Ovary (tissue), 9 donors: ENCODE data around the gene RNPEP. TPM values are rescaled to one million over a fixed set of nuclear protein-coding genes. Genes with fewer than 3 reads are reported as not detected.

Experiments used
- DNase-seq, 5 donors: peaks; one replicate each; pipeline ENCODE4 v3.0.0-alpha.2; 2019 to 2020
- H3K27ac ChIP-seq, 2 donors: fragments of 200-600 bp; one replicate each; pipeline versions ENCODE4 v1.5.1 to v1.8.0; 2019 to 2022
- H3K27me3 ChIP-seq: fragments of 200-600 bp; one replicate; pipeline ENCODE4 v1.8.0; 2022
- H3K36me3 ChIP-seq: fragments of 200-600 bp; sonication (generic); one replicate; pipeline ENCODE4 v1.5.1; 2019
- H3K4me1 ChIP-seq: one replicate; pipeline ENCODE4 v1.8.1; 2013; ENCODE audit warnings: mild to moderate bottlenecking, moderate library complexity; ENCODE audit not compliant: insufficient read depth
- H3K4me3 ChIP-seq: fragments of 200-600 bp; sonication (generic); one replicate; pipeline ENCODE4 v1.5.1; 2017
- H3K9me3 ChIP-seq, 2 donors: fragments of 200-600 bp in 1 of 2; sonication (generic) in 1 of 2; one replicate each; pipeline versions ENCODE4 v1.5.1 to v1.8.1; 2013 to 2019; ENCODE audit warnings: mild to moderate bottlenecking in 1 of 2, moderate library complexity in 1 of 2
- CTCF ChIP-seq, 3 donors: fragments of 450-650 bp in 2 of 3; fragments of 200-600 bp in 1 of 3; IDR thresholded peaks; one replicate each; pipeline versions ENCODE4 v1.5.1 to v1.8.0; 2016 to 2022; ENCODE audit warnings: antibody characterized with exemption in 3 of 3, mild to moderate bottlenecking in 1 of 3
- EP300 ChIP-seq: sonication (generic); formaldehyde crosslinking; IDR thresholded peaks from one replicate; pipeline ENCODE4 v1.6.1; 2017; ENCODE audit warnings: antibody characterized with exemption
- POLR2A ChIP-seq: fragments of 450-650 bp; IDR thresholded peaks from one replicate; pipeline ENCODE4 v1.6.1; 2017; ENCODE audit warnings: antibody characterized with exemption, mild to moderate bottlenecking, moderate library complexity
- WGBS, 3 donors: extraction: QIAGEN DNeasy Blood & Tissue Kit in 1 of 3; methylation state at CpG; one replicate each; pipeline versions ENCODE4 v1.1.5 to v1.1.7; 2013 to 2017; 5-methylcytosine and 5-hydroxymethylcytosine counted together
- intact Hi-C, 4 donors: fragments of 100-400 bp; cut with DNase I; formaldehyde crosslinking; loops; one replicate each; pipeline versions ENCODE4 v1.11.0 to v1.15.1; 2022 to 2023
- polyA plus RNA-seq, 2 donors: library from polyadenylated mRNA; stranded (reverse); fragments of 200-250 nt in 1 of 2; fragments of 350-450 nt in 1 of 2; fragmentation: Illumina TruSeq in 1 of 2; extraction: RNeasy Lipid Tissue Mini Kit (QIAGEN cat#74804) in 1 of 2; gene quantifications; one replicate each; pipeline ENCODE4 v1.2.3, GENCODE V29; 2013 to 2014
- total RNA-seq, 7 donors: library from RNA; depleted of rRNA in 2 of 7; stranded (reverse); fragments of >200 nt in 2 of 7; fragmentation: NEBNext Ultra II Directional in 3 of 7; extraction: Animal tissue kit (Norgen Biotek cat#: 25700) in 3 of 7; gene quantifications; one replicate each; pipeline versions ENCODE4 v1.1.0 to v1.2.4, GENCODE V29; 2016 to 2023
- donor health status: DM: no; HTN: no; CAD: no; lungs with moderate emphysema.
- donor health status: DM: no; HTN: no; CAD: no.
- donor health status: Bipolar disorder and iron deficiency.
- donor health status: DM: yes; HTN: yes; CAD: no.
- donor health status: DM: no; HTN: no; CAD: no.
- donor health status: DM: yes; HTN: yes; CAD: no.

The RNPEP gene
- total and polyA plus RNA-seq, 9 donors: 32.4 to 76.2 (median 43.9) TPM

DNA sequence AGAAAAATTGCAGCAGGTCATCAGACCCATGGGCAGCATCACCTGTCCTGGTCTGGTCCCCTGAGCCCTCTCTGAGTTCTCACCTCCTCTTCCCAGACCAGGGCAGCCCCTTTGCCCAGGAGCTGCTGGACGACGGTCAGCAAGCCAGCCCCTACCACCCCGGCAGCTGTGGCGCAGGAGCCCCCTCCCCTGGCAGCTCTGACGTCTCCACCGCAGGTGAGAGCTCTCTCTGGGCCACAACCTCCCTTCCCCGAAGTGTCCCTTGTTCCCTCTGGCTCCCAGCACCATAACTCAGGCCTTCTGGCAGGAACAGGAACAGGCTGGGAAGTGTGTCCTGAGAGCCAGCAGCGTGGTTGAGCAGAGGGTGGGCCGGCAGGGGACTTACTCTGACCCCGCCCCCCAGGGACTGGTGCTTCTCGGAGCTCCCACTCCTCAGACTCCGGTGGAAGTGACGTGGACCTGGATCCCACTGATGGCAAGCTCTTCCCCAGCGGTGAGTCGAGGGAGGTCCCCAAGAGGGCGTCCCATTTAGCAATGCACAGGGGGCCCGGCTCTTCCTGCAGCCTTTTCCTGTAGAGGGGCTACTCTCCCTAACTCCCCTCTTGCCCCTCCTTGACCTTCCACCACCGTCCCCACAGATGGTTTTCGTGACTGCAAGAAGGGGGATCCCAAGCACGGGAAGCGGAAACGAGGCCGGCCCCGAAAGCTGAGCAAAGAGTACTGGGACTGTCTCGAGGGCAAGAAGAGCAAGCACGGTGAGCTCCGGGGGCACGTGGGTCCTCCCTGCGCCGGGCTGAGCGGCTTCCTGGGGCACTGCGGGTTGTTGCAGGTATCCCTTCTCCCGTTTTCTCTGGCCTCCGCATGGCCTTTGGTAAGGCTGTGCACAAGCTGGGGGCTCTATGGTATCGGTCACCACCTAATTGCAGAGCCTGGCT is 30.4 kb downstream of the RNPEP start:
- DNase-seq: no peak
- H3K4me1 ChIP-seq: peaks cover 1% of the 10 kb centered on the region
- no peaks in the 10 kb centered on the region for H3K9me3 ChIP-seq
- H3K27ac ChIP-seq: no peak overlapping the region
- 84 to 87% (median 85%) methylated on average over 35 of the region's 35 CpGs for WGBS, 3 donors
- no peak for TF ChIP-seq EP300
- no peak for TF ChIP-seq POLR2A
- no peak for TF ChIP-seq CTCF (IDR thresholded peaks at IDR 0.05)
- intact Hi-C loops: loop anchor here in 3 of 4 donors (5.0 kb wide), 3 partner anchors 104 to 119 kb away; partner anchors contain the start of gene GPR37L1 (in 1 of the 3)
- peak overlapping the region; percentile 18 for H3K4me3 ChIP-seq
- no peaks in the 10 kb centered on the region for H3K27me3 ChIP-seq
- no peaks in the 10 kb centered on the region for H3K36me3 ChIP-seq

DNA sequence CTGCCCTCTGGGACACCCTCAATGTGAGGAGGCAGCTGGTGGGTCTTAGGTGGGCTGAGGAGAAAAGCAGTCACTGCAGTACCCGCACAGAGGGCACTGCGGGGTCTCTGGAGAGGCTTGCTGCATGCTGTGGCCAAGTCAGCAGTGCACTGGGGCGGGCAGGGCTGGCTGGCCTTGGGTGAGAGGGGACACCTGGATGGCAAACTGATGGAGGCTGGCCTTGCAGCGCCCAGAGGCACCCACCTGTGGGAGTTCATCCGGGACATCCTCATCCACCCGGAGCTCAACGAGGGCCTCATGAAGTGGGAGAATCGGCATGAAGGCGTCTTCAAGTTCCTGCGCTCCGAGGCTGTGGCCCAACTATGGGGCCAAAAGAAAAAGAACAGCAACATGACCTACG is 31.2 kb downstream of the RNPEP start:
- H3K4me3 ChIP-seq: peak overlapping the region; percentile 12

DNA sequence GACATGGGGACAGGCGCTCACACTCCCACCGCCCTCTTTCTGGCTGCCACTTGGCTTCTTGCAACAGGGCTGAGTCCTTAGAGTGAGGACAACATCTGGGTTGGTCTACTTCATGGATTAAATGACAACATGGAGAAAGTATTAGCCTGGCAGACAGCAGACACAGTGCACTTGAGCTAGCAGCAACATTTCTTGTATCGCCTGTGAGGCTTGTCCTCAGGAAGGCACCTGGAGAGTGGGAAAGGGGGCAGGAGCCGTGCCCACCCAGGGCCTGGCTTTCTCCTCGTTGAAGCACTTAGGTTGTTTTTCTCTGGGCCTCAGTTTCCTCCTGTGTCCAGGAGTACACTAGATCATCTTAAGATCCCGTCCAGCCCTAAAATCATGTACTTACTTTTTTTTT is 31.6 kb downstream of the RNPEP start:
- no peak for DNase-seq
- peaks cover 1% of the 10 kb centered on the region for H3K4me1 ChIP-seq
- TF ChIP-seq EP300 (no peak), CTCF (IDR thresholded peaks at IDR 0.05) (no peak), POLR2A (no peak)
- intact Hi-C loops: loop anchor here in 3 of 4 donors (5.0 kb wide), 3 partner anchors 103 to 118 kb away; partner anchors contain the start of gene GPR37L1 (in 1 of the 3)
- H3K9me3 ChIP-seq: no peaks in the 10 kb centered on the region
- H3K36me3 ChIP-seq: no peaks in the 10 kb centered on the region
- H3K27ac ChIP-seq: no peak overlapping the region
- H3K27me3 ChIP-seq: no peaks in the 10 kb centered on the region
- peak overlapping the region; percentile 12 for H3K4me3 ChIP-seq
- WGBS, 3 donors: 93 to 96% (median 94%) methylated on average over 6 of the region's 6 CpGs

More for the DNA sequence above, 31.2 kb downstream of the RNPEP start:
- Histone ChIP-seq H3K27ac (no peak overlapping the region), H3K36me3 (no peaks in the 10 kb centered on the region), H3K27me3 (no peaks in the 10 kb centered on the region), H3K4me1 (peaks cover 1% of the 10 kb centered on the region), H3K9me3 (no peaks in the 10 kb centered on the region)
- WGBS, 3 donors: 92 to 94% (median 93%) methylated on average over 12 of the region's 12 CpGs
- no peak for TF ChIP-seq POLR2A
- no peak for TF ChIP-seq EP300
- TF ChIP-seq CTCF (IDR thresholded peaks at IDR 0.05): no peak
- intact Hi-C loops: loop anchor here in 3 of 4 donors (5.0 kb wide), 3 partner anchors 104 to 119 kb away; partner anchors contain the start of gene GPR37L1 (in 1 of the 3)
- DNase-seq: no peak

- Histone ChIP-seq H3K27ac (no peak overlapping the region), H3K4me3 (no peak overlapping the region)
- DNase-seq: no peak
These were observed 32.6 kb downstream of the RNPEP start for GRCh38 chr1:202014915-202015661.

More at GRCh38 chr1:202014915-202015661, 32.6 kb downstream of the RNPEP start:
- Histone ChIP-seq H3K9me3 (no peaks in the 10 kb centered on the region), H3K4me1 (peaks cover 1% of the 10 kb centered on the region), H3K27me3 (no peaks in the 10 kb centered on the region), H3K36me3 (no peaks in the 10 kb centered on the region)
- whole genome bisulfite sequencing, 3 donors: 83 to 90% (median 89%) methylated on average over 17 of the region's 17 CpGs
- no peak for TF ChIP-seq EP300
- TF ChIP-seq POLR2A: no peak
- TF ChIP-seq CTCF (IDR thresholded peaks at IDR 0.05): no peak
- intact Hi-C loops: loop anchor here in 3 of 4 donors (5.0 kb wide), 3 partner anchors 102 to 117 kb away; partner anchors contain the start of gene GPR37L1 (in 1 of the 3)
